HG03095 (cell line): Measurements from ENCODE around the gene NDUFAF4.

ENCODE experiments used
- ATAC-seq: cut with Tn5 transposase; IDR thresholded peaks from one replicate; pipeline ENCODE4 v1.9.1; 2021; ENCODE audit warnings: moderate library complexity; ENCODE audit not compliant: unreplicated experiment

Gene NDUFAF4

GRCh38 chr6:96899451-96899998, 1.8 kb upstream of the NDUFAF4 start:
- ATAC-seq: no peak

GRCh38 chr6:96899019-96899418, 1.3 kb upstream of the NDUFAF4 start:
- ATAC-seq: no peak

GRCh38 chr6:96898241-96898851, 655 bp upstream of the NDUFAF4 start:
- ATAC-seq: no peak

GRCh38 chr6:96889146-96889545, 8.5 kb downstream of the NDUFAF4 start:
- ATAC-seq: no peak

GRCh38 chr6:96888745-96889144, 8.9 kb downstream of the NDUFAF4 start:
- ATAC-seq: no peak

- no peak for ATAC-seq
These were observed 11.2 kb downstream of the NDUFAF4 start for GRCh38 chr6:96886519-96886918.

GRCh38 chr6:96885187-96885631, 12.5 kb downstream of the NDUFAF4 start:
- peak; percentile 89 for ATAC-seq

- ATAC-seq: no peak
These were observed 19.5 kb downstream of the NDUFAF4 start for GRCh38 chr6:96878143-96878542.

GRCh38 chr6:96876886-96877545, 20.7 kb downstream of the NDUFAF4 start:
- ATAC-seq: no peak

- no peak for ATAC-seq
These were observed 24.7 kb downstream of the NDUFAF4 start for GRCh38 chr6:96872976-96873375.

- no peak for ATAC-seq
These were observed 32.7 kb downstream of the NDUFAF4 start for GRCh38 chr6:96865055-96865405.

- no peak for ATAC-seq
These were observed 33.3 kb downstream of the NDUFAF4 start for GRCh38 chr6:96864216-96865054.

GRCh38 chr6:96862560-96862959, 35.1 kb downstream of the NDUFAF4 start:
- ATAC-seq: no peak

- no peak for ATAC-seq
These were observed 36.1 kb downstream of the NDUFAF4 start for GRCh38 chr6:96861588-96861987.

GRCh38 chr6:96856856-96857255, 40.8 kb downstream of the NDUFAF4 start:
- no peak for ATAC-seq

- ATAC-seq: no peak
These were observed 44.6 kb downstream of the NDUFAF4 start for GRCh38 chr6:96853083-96853482.

- ATAC-seq: no peak
These were observed 45.1 kb downstream of the NDUFAF4 start for GRCh38 chr6:96852605-96853004.

- no peak for ATAC-seq
These were observed 45.8 kb downstream of the NDUFAF4 start for GRCh38 chr6:96851858-96852257.

- ATAC-seq: no peak
These were observed 48.1 kb downstream of the NDUFAF4 start for GRCh38 chr6:96849615-96850014.

- no peak for ATAC-seq
These were observed 53.2 kb downstream of the NDUFAF4 start for GRCh38 chr6:96844530-96844929.

GRCh38 chr6:96841345-96841744, 56.3 kb downstream of the NDUFAF4 start:
- no peak for ATAC-seq
